Measurements from ENCODE around the gene IL1F10. TPM values are rescaled to one million over a fixed set of nuclear protein-coding genes. Genes with fewer than 3 reads are reported as not detected.

IL1F10 gene
- total RNA-seq, 2 experiments from 2014 or later = not detected

DNA sequence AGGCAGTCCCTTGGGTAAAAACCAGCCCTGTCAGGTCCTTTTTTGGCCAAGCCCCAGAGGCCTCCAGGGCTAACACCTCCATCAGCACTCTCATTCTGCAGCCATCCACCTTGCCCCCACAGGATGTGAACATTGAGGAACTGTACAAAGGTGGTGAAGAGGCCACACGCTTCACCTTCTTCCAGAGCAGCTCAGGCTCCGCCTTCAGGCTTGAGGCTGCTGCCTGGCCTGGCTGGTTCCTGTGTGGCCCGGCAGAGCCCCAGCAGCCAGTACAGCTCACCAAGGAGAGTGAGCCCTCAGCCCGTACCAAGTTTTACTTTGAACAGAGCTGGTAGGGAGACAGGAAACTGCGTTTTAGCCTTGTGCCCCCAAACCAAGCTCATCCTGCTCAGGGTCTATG lies 7.3 kb downstream of the IL1F10 start:
- Mint-ChIP-seq H3K27me3 (ENCODE audit: low read depth) (no peaks in the 10 kb centered on the region), H3K4me3 (no peak overlapping the region), H3K4me1 (ENCODE audit: low read depth) (peaks cover 7% of the 10 kb centered on the region), H3K36me3 (ENCODE audit: low read depth) (no peaks in the 10 kb centered on the region), H3K9me3 (no peaks in the 10 kb centered on the region), H3K27ac (no peak overlapping the region)
- intact Hi-C loops (cut with micrococcal nuclease) = no loop called here
- DNase-seq = no peak
- CTCF ChIA-PET = interaction anchor here (0.8 to 11.6 kb wide), 3 partner anchors 62 to 326 kb away, joined by 3 to 102 read pairs (median 3); no protein-coding TSS in a partner anchor

DNA sequence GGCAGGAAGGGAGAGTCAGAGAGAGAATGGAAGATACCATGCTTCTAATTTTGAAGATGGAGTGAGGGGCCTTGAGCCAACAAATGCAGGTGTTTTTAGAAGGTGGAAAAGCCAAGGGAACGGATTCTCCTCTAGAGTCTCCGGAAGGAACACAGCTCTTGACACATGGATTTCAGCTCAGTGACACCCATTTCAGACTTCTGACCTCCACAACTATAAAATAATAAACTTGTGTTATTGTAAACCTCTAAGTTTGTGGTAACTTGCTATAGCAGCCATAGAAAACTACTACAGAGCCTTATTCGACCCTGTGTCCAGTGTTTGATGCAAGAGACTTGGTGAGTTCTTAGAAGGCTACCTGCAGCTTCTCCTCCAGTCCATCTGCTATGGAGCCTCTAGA lies 7.8 kb downstream of the IL1F10 start:
- H3K36me3 Mint-ChIP-seq (ENCODE audit: low read depth) = no peaks in the 10 kb centered on the region
- CTCF ChIA-PET = interaction anchor here (0.8 to 11.6 kb wide), 3 partner anchors 62 to 326 kb away, joined by 3 to 102 read pairs (median 3); no protein-coding TSS in a partner anchor
- peaks cover 7% of the 10 kb centered on the region for H3K4me1 Mint-ChIP-seq (ENCODE audit: low read depth)
- H3K9me3 Mint-ChIP-seq = no peaks in the 10 kb centered on the region
- intact Hi-C loops (cut with micrococcal nuclease) = no loop called here
- H3K27me3 Mint-ChIP-seq (ENCODE audit: low read depth) = no peaks in the 10 kb centered on the region
- no peak overlapping the region for H3K4me3 Mint-ChIP-seq
- no peak for DNase-seq
- H3K27ac Mint-ChIP-seq = no peak overlapping the region

DNA sequence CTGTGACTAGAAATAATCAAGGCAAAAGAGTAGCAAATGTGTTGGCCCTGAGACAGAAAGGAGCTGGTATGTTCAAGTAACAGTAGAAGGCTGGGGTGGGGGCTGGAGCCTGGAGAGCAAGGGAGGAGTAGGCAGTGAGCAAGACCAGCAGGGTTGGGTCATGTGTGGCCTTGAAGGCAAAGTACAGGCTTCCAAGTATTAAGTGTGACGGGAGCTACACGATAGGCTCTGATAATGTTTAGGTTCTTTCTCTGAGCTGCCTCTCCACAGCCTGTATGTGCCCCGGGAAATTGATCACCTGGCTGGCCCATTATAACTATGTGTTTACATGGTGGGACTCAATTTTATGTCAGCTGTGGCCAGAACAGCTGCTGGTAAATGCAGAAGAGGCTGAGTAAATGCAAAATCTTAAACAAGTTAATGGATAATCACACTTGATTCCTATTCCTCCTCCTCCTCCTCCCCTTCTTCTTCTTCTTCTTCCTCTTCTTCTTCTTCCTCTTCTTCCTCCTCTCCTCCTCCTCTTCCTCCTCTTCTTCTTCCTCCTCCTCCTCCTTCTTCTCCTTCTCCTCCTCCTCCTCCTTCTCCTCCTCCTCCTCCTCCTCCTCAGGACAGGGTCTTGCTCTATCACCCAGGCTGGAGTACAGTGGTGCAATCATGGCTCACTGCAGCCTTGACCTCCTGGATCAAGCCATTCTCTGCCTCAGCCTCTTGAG lies 9.3 kb downstream of the IL1F10 start:
- Mint-ChIP-seq H3K27ac (no peak overlapping the region), H3K4me1 (ENCODE audit: low read depth) (peaks cover 7% of the 10 kb centered on the region), H3K36me3 (ENCODE audit: low read depth) (no peaks in the 10 kb centered on the region), H3K4me3 (no peak overlapping the region), H3K9me3 (no peaks in the 10 kb centered on the region), H3K27me3 (ENCODE audit: low read depth) (no peaks in the 10 kb centered on the region)
- no peak for DNase-seq
- CTCF ChIA-PET = interaction anchor here (0.7 to 11.6 kb wide), 4 partner anchors 29 to 232 kb away, joined by 3 to 102 read pairs (median 4); no protein-coding TSS in a partner anchor
- intact Hi-C loops (cut with micrococcal nuclease) = no loop called here

DNA sequence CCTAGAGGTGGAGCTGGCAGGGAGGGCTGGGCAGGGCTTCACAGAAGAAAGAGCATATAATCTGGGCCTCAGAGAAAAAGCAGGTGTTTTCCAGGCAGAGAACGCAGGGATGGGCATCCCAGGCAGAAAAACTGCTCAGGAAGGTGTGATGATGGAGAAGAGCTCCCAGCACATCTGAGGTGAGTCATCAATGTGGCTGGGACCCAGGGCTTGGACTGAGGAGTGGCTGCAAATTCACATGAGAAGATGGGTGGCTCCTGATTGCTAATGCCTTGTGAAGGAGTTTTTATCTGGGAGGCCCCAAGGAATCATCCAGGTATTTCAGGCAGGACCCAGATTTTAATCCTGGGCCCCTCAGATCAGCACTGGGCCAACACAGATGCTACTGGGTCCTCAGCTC lies 10.2 kb downstream of the IL1F10 start:
- H3K4me3 Mint-ChIP-seq = no peak overlapping the region

DNA sequence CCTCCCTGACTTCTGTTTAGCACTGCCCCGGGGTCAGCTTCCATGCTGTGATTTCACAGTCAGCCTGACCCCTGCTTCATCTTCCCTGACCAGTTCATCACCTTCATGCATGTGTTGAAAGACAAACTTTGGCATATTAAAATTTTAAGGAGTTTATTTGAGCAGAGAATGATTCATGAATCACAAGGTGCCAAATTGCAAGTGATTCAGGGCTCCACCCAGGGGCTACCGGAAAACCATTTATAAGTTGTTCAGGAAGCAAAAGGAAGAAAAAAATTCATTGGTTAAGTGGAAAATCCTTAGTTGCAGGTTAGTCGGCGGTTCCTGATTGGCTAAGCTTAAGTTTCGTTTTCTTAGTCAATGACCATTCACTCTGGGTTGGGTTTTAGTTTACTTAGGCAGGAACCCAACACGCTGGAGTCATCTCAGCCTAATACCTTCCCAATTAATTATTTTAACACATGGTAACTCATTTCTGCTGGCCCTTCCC lies 10.6 kb downstream of the IL1F10 start:
- no peaks in the 10 kb centered on the region for H3K36me3 Mint-ChIP-seq (ENCODE audit: low read depth)
- DNase-seq = no peak
- CTCF ChIA-PET = interaction anchor here (0.6 to 11.6 kb wide), 7 partner anchors 11 to 329 kb away, joined by 3 to 102 read pairs (median 11); partner anchors contain the start of gene PSD4
- H3K4me3 Mint-ChIP-seq = no peak overlapping the region
- H3K27me3 Mint-ChIP-seq (ENCODE audit: low read depth) = no peaks in the 10 kb centered on the region
- intact Hi-C loops (cut with micrococcal nuclease) = no loop called here
- peaks cover 12% of the 10 kb centered on the region for H3K4me1 Mint-ChIP-seq (ENCODE audit: low read depth)
- H3K9me3 Mint-ChIP-seq = no peaks in the 10 kb centered on the region
- H3K27ac Mint-ChIP-seq = no peak overlapping the region

More for the DNA sequence above, 10.2 kb downstream of the IL1F10 start:
- Mint-ChIP-seq H3K4me1 (ENCODE audit: low read depth) (peaks cover 7% of the 10 kb centered on the region), H3K27ac (no peak overlapping the region), H3K27me3 (ENCODE audit: low read depth) (no peaks in the 10 kb centered on the region), H3K9me3 (no peaks in the 10 kb centered on the region), H3K36me3 (ENCODE audit: low read depth) (no peaks in the 10 kb centered on the region)
- DNase-seq = no peak
- intact Hi-C loops (cut with micrococcal nuclease) = no loop called here
- CTCF ChIA-PET = interaction anchor here (0.6 to 11.6 kb wide), 7 partner anchors 11 to 328 kb away, joined by 3 to 102 read pairs (median 4); no protein-coding TSS in a partner anchor

DNA sequence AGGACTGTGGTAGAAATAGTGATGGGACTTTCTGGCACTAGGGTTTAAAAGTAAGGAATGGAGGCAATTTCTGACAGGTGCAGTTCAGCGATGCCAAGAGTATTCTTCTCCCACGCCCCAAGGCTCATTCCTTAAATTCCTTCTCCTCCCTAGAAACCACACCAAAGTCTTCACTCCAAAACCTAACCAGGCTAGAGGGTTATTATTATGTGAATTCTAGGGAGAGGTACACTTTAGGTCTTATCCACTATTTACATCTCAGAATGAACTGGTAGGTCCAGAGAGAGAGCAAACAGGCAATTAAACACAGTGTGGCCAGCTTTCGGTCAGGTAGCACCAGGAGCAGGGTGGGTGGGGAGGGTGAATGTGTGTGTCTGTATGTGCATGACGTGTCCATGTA lies 11.4 kb downstream of the IL1F10 start:
- H3K27me3 Mint-ChIP-seq (ENCODE audit: low read depth) = no peaks in the 10 kb centered on the region
- no peak for DNase-seq
- CTCF ChIA-PET = interaction anchor here (0.9 to 11.6 kb wide), 18 partner anchors 10 to 199 kb away, joined by 3 to 102 read pairs (median 6); partner anchors contain the start of gene PSD4
- no peak overlapping the region for H3K27ac Mint-ChIP-seq
- no peaks in the 10 kb centered on the region for H3K9me3 Mint-ChIP-seq
- H3K4me1 Mint-ChIP-seq (ENCODE audit: low read depth) = peaks cover 16% of the 10 kb centered on the region
- intact Hi-C loops (cut with micrococcal nuclease) = no loop called here
- H3K4me3 Mint-ChIP-seq = no peak overlapping the region
- no peaks in the 10 kb centered on the region for H3K36me3 Mint-ChIP-seq (ENCODE audit: low read depth)

DNA sequence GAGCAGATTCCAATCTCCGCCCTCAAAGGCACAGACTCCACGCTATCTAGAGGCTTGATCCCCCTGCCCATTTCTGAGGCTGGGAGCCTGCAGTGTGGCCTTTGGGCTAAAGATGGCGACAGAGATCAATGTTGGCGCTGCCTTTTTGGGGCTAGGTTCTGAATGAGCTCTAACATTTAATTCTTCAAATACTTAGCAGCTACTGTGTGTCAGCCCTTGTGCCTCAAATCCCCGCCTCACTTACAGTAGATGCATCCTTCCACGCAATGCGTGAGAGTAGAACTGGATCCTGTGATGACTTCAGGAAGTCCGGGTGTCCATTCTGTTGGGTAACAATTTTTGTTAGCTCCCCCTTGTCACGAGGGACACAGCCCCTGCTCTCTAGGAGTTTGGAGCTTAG lies 12.4 kb downstream of the IL1F10 start:
- intact Hi-C loops (cut with micrococcal nuclease) = loop anchor here (1.0 to 5.0 kb wide), 7 partner anchors 37 to 312 kb away; no protein-coding TSS in a partner anchor

DNA sequence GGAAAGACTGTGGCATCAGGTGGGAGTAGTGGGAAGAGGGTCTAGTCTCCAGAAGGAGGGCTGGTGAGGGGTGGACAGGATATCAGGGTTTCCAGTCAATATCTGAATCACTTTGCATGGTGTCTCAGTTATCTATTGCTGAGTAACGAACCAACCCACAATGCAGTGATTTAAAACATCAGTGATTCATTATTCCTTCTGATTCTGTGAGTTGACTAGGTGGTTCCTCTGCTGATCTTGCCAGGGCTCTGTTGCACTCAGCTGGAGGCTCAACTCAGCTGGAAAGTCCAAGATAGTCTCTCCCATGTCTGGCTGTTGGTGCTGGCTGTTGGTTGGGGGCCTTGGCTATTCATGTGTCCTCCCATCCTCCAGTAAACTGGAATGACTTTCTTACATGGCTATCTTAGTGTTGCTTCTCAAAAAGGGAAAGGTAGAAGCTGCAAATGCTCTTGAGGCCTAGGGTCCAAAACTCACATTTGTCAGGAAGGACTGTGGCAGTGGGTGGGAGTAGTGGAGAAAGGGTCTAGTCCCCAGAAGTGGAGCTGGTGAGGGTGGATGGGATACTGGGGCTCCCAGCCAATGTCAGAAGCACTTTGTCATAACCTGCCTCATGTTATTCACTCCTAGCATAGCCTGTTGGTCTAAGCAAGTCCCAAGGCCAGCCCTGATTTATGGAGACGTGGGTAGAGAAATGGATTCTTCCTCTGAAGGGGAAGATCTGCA lies 13.9 kb downstream of the IL1F10 start:
- no peak for DNase-seq
- Mint-ChIP-seq H3K27me3 (ENCODE audit: low read depth) (no peaks in the 10 kb centered on the region), H3K4me3 (no peak overlapping the region), H3K9me3 (no peaks in the 10 kb centered on the region), H3K36me3 (ENCODE audit: low read depth) (no peaks in the 10 kb centered on the region), H3K4me1 (ENCODE audit: low read depth) (peaks cover 9% of the 10 kb centered on the region), H3K27ac (no peak overlapping the region)
- intact Hi-C loops (cut with micrococcal nuclease) = loop anchor here (2.0 to 5.0 kb wide), 4 partner anchors 36 to 311 kb away; no protein-coding TSS in a partner anchor
- CTCF ChIA-PET = interaction anchor here (1.1 to 11.6 kb wide), 5 partner anchors 35 to 166 kb away, joined by 3 to 102 read pairs (median 3); no protein-coding TSS in a partner anchor

More for the DNA sequence above, 12.4 kb downstream of the IL1F10 start:
- peak; percentile 73 for DNase-seq
- Mint-ChIP-seq H3K4me3 (no peak overlapping the region), H3K36me3 (ENCODE audit: low read depth) (no peaks in the 10 kb centered on the region), H3K4me1 (ENCODE audit: low read depth) (peaks cover 12% of the 10 kb centered on the region), H3K27me3 (ENCODE audit: low read depth) (no peaks in the 10 kb centered on the region), H3K9me3 (no peaks in the 10 kb centered on the region), H3K27ac (no peak overlapping the region)
- CTCF ChIA-PET = interaction anchor here (0.5 to 11.6 kb wide), 43 partner anchors 9 to 310 kb away, joined by 3 to 102 read pairs (median 4); partner anchors contain the start of genes IL1F10, IL36RN and PSD4

GRCh38 chr2:113083296-113083695 lies 15.5 kb downstream of the IL1F10 start:
- CTCF ChIA-PET = interaction anchor here (1.2 to 11.6 kb wide), 8 partner anchors 33 to 165 kb away, joined by 3 to 102 read pairs (median 5); no protein-coding TSS in a partner anchor
- peaks cover 9% of the 10 kb centered on the region for H3K4me1 Mint-ChIP-seq (ENCODE audit: low read depth)
- no peaks in the 10 kb centered on the region for H3K27me3 Mint-ChIP-seq (ENCODE audit: low read depth)
- no peak overlapping the region for H3K27ac Mint-ChIP-seq
- H3K4me3 Mint-ChIP-seq = no peak overlapping the region
- intact Hi-C loops (cut with micrococcal nuclease) = loop anchor here (5.0 kb wide), 3 partner anchors 34 to 309 kb away; no protein-coding TSS in a partner anchor
- peaks cover 1% of the 10 kb centered on the region for H3K9me3 Mint-ChIP-seq
- DNase-seq = no peak
- no peaks in the 10 kb centered on the region for H3K36me3 Mint-ChIP-seq (ENCODE audit: low read depth)

- peak; percentile 43 for DNase-seq
- H3K4me1 Mint-ChIP-seq (ENCODE audit: low read depth) = peaks cover 9% of the 10 kb centered on the region
- no peak overlapping the region for H3K4me3 Mint-ChIP-seq
- H3K27me3 Mint-ChIP-seq (ENCODE audit: low read depth) = no peaks in the 10 kb centered on the region
- CTCF ChIA-PET = interaction anchor here (0.7 to 11.6 kb wide), 17 partner anchors 11 to 314 kb away, joined by 3 to 102 read pairs (median 5); no protein-coding TSS in a partner anchor
- H3K27ac Mint-ChIP-seq = no peak overlapping the region
- peaks cover 1% of the 10 kb centered on the region for H3K9me3 Mint-ChIP-seq
- no peaks in the 10 kb centered on the region for H3K36me3 Mint-ChIP-seq (ENCODE audit: low read depth)
- intact Hi-C loops (cut with micrococcal nuclease) = loop anchor here (1.0 to 5.0 kb wide), 5 partner anchors 33 to 308 kb away; no protein-coding TSS in a partner anchor
Measured at GRCh38 chr2:113084249-113085000, 16.7 kb downstream of the IL1F10 start.

DNA sequence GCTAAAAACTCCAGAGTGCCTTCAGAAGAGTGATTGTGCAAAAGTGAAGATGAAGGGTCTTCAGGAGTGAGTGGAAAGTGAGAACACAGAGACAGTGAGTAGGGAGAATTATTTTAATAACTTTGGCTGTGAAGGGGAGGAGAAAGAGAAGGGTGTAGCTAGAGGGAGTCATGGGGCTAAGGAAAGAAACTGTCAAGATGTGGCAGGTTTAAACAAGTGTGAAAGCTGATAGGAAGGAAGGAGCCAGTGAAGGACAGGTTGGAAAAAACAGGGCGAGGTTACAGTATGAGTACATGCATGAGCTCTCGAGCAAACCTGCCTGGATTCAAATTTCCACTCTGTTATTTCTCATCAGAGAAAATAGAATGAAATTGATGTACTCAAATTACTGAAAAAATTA lies 17.8 kb downstream of the IL1F10 start:
- intact Hi-C loops (cut with micrococcal nuclease) = no loop called here
- H3K27ac Mint-ChIP-seq = no peak overlapping the region
- CTCF ChIA-PET = interaction anchor here (0.6 to 2.4 kb wide), 10 partner anchors 12 to 244 kb away, joined by 3 to 18 read pairs (median 4); no protein-coding TSS in a partner anchor

More for the DNA sequence above, 17.8 kb downstream of the IL1F10 start:
- Mint-ChIP-seq H3K36me3 (ENCODE audit: low read depth) (no peaks in the 10 kb centered on the region), H3K4me1 (ENCODE audit: low read depth) (peaks cover 9% of the 10 kb centered on the region), H3K27me3 (ENCODE audit: low read depth) (no peaks in the 10 kb centered on the region), H3K9me3 (peaks cover 1% of the 10 kb centered on the region), H3K4me3 (no peak overlapping the region)
- DNase-seq = no peak
